ENCODE data around the gene HFM1. TPM values are rescaled to one million over a fixed set of nuclear protein-coding genes. Genes with fewer than 3 reads are reported as not detected.
"Not testable (repeated sequence)": the region's sequence is repeated elsewhere in the genome, so short reads cannot be mapped to it uniquely, and the experiment has no call there.

HFM1 gene
- total RNA-seq, 1 donor: 0.10 TPM

- Histone ChIP-seq H3K4me1 (ENCODE audit: insufficient read depth, low read length) (no peaks in the 10 kb centered on the region), H3K27me3 (ENCODE audit: insufficient read depth, low read length) (no peaks in the 10 kb centered on the region), H3K9me3 (ENCODE audit: low read depth, low read length) (no peaks in the 10 kb centered on the region), H3K4me3 (ENCODE audit: low read length) (no peak overlapping the region)
Measured at GRCh38 chr1:91308544-91308943, 96.1 kb downstream of the HFM1 start.

- Histone ChIP-seq H3K9me3 (ENCODE audit: low read depth, low read length) (no peaks in the 10 kb centered on the region), H3K4me3 (ENCODE audit: low read length) (no peak overlapping the region), H3K4me1 (ENCODE audit: insufficient read depth, low read length) (no peaks in the 10 kb centered on the region), H3K27me3 (ENCODE audit: insufficient read depth, low read length) (no peaks in the 10 kb centered on the region)
Measured at GRCh38 chr1:91307784-91308409, 96.7 kb downstream of the HFM1 start.

- no peaks in the 10 kb centered on the region for H3K9me3 ChIP-seq (ENCODE audit: low read depth, low read length)
- no peak overlapping the region for H3K4me3 ChIP-seq (ENCODE audit: low read length)
- H3K27me3 ChIP-seq (ENCODE audit: insufficient read depth, low read length): no peaks in the 10 kb centered on the region
- H3K4me1 ChIP-seq (ENCODE audit: insufficient read depth, low read length): no peaks in the 10 kb centered on the region
Measured at GRCh38 chr1:91303165-91303564, 101.5 kb downstream of the HFM1 start.

GRCh38 chr1:91288843-91289553 lies 115.6 kb downstream of the HFM1 start:
- H3K4me3 ChIP-seq (ENCODE audit: low read length); H3K27me3 ChIP-seq (ENCODE audit: insufficient read depth, low read length); H3K9me3 ChIP-seq (ENCODE audit: low read depth, low read length); H3K4me1 ChIP-seq (ENCODE audit: insufficient read depth, low read length): not testable (repeated sequence)

- H3K4me1 ChIP-seq (ENCODE audit: insufficient read depth, low read length); H3K4me3 ChIP-seq (ENCODE audit: low read length); H3K27me3 ChIP-seq (ENCODE audit: insufficient read depth, low read length); H3K9me3 ChIP-seq (ENCODE audit: low read depth, low read length): not testable (repeated sequence)
Measured at GRCh38 chr1:91286962-91287317, 117.7 kb downstream of the HFM1 start.

GRCh38 chr1:91286259-91286961 lies 118.2 kb downstream of the HFM1 start:
- not testable (repeated sequence) for H3K4me1 ChIP-seq (ENCODE audit: insufficient read depth, low read length); H3K9me3 ChIP-seq (ENCODE audit: low read depth, low read length); H3K27me3 ChIP-seq (ENCODE audit: insufficient read depth, low read length); H3K4me3 ChIP-seq (ENCODE audit: low read length)

- H3K4me1 ChIP-seq (ENCODE audit: insufficient read depth, low read length): no peaks in the 10 kb centered on the region
- H3K4me3 ChIP-seq (ENCODE audit: low read length): no peak overlapping the region
- H3K9me3 ChIP-seq (ENCODE audit: low read depth, low read length): no peaks in the 10 kb centered on the region
- H3K27me3 ChIP-seq (ENCODE audit: insufficient read depth, low read length): no peaks in the 10 kb centered on the region
Measured at GRCh38 chr1:91283421-91283726, 121.3 kb downstream of the HFM1 start.

- Histone ChIP-seq H3K27me3 (ENCODE audit: insufficient read depth, low read length) (no peaks in the 10 kb centered on the region), H3K9me3 (ENCODE audit: low read depth, low read length) (no peaks in the 10 kb centered on the region), H3K4me1 (ENCODE audit: insufficient read depth, low read length) (no peaks in the 10 kb centered on the region), H3K4me3 (ENCODE audit: low read length) (no peak overlapping the region)
Measured at GRCh38 chr1:91282695-91283420, 121.8 kb downstream of the HFM1 start.

GRCh38 chr1:91281782-91282181 lies 122.9 kb downstream of the HFM1 start:
- no peaks in the 10 kb centered on the region for H3K4me1 ChIP-seq (ENCODE audit: insufficient read depth, low read length)
- H3K9me3 ChIP-seq (ENCODE audit: low read depth, low read length): no peaks in the 10 kb centered on the region
- no peak overlapping the region for H3K4me3 ChIP-seq (ENCODE audit: low read length)
- no peaks in the 10 kb centered on the region for H3K27me3 ChIP-seq (ENCODE audit: insufficient read depth, low read length)

GRCh38 chr1:91278754-91279153 lies 125.9 kb downstream of the HFM1 start:
- H3K4me1 ChIP-seq (ENCODE audit: insufficient read depth, low read length): no peaks in the 10 kb centered on the region
- H3K4me3 ChIP-seq (ENCODE audit: low read length): no peak overlapping the region
- no peaks in the 10 kb centered on the region for H3K27me3 ChIP-seq (ENCODE audit: insufficient read depth, low read length)
- no peaks in the 10 kb centered on the region for H3K9me3 ChIP-seq (ENCODE audit: low read depth, low read length)

GRCh38 chr1:91273875-91274274 lies 130.8 kb downstream of the HFM1 start:
- H3K9me3 ChIP-seq (ENCODE audit: low read depth, low read length): no peaks in the 10 kb centered on the region
- no peaks in the 10 kb centered on the region for H3K4me1 ChIP-seq (ENCODE audit: insufficient read depth, low read length)
- H3K27me3 ChIP-seq (ENCODE audit: insufficient read depth, low read length): peaks cover 4% of the 10 kb centered on the region
- no peak overlapping the region for H3K4me3 ChIP-seq (ENCODE audit: low read length)

GRCh38 chr1:91261655-91262054 lies 143.0 kb downstream of the HFM1 start:
- no peaks in the 10 kb centered on the region for H3K9me3 ChIP-seq (ENCODE audit: low read depth, low read length)
- no peaks in the 10 kb centered on the region for H3K27me3 ChIP-seq (ENCODE audit: insufficient read depth, low read length)
- H3K4me3 ChIP-seq (ENCODE audit: low read length): no peak overlapping the region
- no peaks in the 10 kb centered on the region for H3K4me1 ChIP-seq (ENCODE audit: insufficient read depth, low read length)

- no peaks in the 10 kb centered on the region for H3K27me3 ChIP-seq (ENCODE audit: insufficient read depth, low read length)
- H3K4me3 ChIP-seq (ENCODE audit: low read length): no peak overlapping the region
- H3K4me1 ChIP-seq (ENCODE audit: insufficient read depth, low read length): no peaks in the 10 kb centered on the region
- H3K9me3 ChIP-seq (ENCODE audit: low read depth, low read length): no peaks in the 10 kb centered on the region
Measured at GRCh38 chr1:91245435-91245834, 159.2 kb downstream of the HFM1 start.

GRCh38 chr1:91244737-91245136 lies 159.9 kb downstream of the HFM1 start:
- Histone ChIP-seq H3K4me1 (ENCODE audit: insufficient read depth, low read length) (no peaks in the 10 kb centered on the region), H3K27me3 (ENCODE audit: insufficient read depth, low read length) (no peaks in the 10 kb centered on the region), H3K9me3 (ENCODE audit: low read depth, low read length) (no peaks in the 10 kb centered on the region), H3K4me3 (ENCODE audit: low read length) (no peak overlapping the region)

- no peaks in the 10 kb centered on the region for H3K27me3 ChIP-seq (ENCODE audit: insufficient read depth, low read length)
- H3K4me3 ChIP-seq (ENCODE audit: low read length): no peak overlapping the region
- no peaks in the 10 kb centered on the region for H3K9me3 ChIP-seq (ENCODE audit: low read depth, low read length)
- H3K4me1 ChIP-seq (ENCODE audit: insufficient read depth, low read length): no peaks in the 10 kb centered on the region
Measured at GRCh38 chr1:91243171-91243570, 161.5 kb downstream of the HFM1 start.

Measured in mononuclear cell (primary cell).